ENCODE measurements around the gene HHEX.
"Not testable (repeated sequence)": the region's sequence is repeated elsewhere in the genome, so short reads cannot be mapped to it uniquely, and the experiment has no call there.

Gene HHEX

DNA sequence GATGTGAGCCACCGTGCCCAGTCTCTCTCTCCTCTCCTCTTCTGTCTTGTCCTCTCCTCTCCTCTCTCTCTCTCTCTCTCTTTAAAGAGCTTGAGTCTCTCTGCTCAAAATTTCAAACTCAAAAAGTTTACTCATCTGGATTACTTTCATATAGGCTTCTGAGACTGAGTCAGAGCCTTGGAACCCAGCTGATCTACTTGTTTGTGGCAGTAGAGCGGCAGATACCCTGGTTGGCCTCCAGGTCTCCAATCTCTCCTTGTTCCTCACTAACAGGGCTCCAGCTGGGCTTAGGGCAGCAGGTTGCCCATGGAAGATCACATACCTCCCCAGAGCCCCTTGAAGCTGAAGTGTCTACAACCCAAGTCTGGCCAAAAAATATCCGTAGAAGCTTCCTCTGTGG, 51.0 kb downstream of the HHEX start:
- no peak for FAIRE-seq

- FAIRE-seq = not testable (repeated sequence)
Measured at GRCh38 chr10:92741741-92742140, 52.0 kb downstream of the HHEX start.

DNA sequence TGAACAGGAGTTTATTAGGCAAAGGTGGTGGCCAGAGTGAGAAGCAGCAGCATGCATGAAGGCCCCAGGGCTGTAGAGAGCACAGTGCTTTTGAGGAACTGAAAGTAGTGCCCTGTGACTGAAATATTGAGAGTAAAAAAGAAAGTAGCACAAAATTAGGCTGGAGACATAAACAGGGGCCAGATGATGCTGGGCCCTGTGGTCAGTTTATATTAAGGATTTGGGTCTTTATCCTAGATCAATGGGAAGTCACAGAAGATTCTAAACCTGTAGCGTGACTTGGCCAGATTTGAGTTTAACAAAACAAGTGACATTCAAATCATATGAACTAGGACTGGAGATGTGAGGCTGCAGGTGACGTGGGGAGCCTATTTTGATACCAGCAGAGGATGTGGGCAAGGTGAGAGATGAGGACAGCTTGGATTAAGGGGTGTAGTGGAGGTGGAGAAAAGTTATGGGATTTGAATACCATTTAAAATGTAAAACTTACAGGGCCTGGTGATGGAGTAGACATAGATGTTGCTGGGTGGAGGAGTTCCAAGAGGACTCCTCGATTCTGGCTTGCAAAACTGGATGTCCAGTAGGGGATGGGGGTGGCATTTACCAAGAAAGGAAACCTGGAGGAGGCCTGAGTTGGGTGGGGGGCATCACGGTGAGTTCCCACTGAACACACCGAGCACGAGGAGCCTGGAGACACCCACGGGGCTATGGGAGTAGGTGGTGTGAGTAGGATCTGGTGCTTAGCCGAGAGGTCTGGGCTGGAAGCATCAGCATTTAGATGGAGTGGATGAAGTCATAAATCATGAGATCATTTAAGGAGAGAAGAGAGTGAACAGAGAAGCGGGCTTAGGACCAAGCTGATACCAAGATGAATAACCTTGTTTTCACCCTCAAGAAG, 52.8 kb downstream of the HHEX start:
- no peak for FAIRE-seq

Data from G401.6 (cell line).